ENCODE data around the gene GPR3. TPM values are rescaled to one million over a fixed set of nuclear protein-coding genes. Genes with fewer than 3 reads are reported as not detected.
"Not testable (repeated sequence)": the region's sequence is repeated elsewhere in the genome, so short reads cannot be mapped to it uniquely, and the experiment has no call there.

Gene GPR3
- total RNA-seq, 1 experiment from 2014 or later = 4.7 TPM

DNA sequence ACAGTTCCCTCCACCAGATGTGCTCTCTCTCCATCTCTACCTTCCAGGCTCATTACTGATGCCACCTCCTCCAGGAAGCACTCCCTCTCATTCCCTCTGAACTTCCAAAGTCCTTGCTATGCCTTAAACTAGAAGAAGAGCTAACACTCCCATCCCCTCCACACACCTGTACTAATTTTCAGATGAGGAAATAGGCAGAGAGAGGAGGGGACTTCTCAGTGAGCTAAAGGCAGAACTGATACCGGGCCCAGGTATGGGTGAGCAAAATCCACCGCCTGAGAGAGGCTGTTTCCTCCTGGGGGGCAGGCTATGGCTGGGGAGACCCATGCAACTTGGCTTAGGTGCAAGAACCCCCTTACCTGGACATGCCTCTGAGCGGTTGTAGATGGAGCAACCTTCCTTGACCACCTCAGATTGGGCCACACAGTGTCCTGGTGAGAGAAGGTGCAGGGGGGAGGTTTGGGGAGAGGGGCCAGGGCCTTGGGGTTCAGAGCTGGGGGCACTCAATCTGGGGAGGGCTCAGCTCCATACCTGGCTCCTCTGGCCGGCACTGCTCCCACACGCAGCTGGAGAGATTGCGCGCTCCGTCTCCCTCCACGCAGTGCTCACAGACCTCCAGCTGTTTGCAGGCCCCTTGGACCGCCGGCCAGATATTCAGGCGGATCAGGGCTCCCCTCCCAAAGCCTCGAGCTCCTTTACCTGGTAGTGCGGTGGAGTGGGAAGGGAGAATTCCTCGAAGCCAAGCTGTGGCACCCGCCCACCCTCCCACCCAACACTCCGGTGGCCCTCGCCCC is 10.3 kb upstream of the GPR3 start:
- Histone ChIP-seq H3K79me2 (ENCODE audit: low read length) (no peaks in the 10 kb centered on the region), H3K9ac (ENCODE audit: low read length) (no peak overlapping the region), H3K36me3 (ENCODE audit: low read depth, low read length) (no peaks in the 10 kb centered on the region), H3K27ac (ENCODE audit: low read length) (no peak overlapping the region), H3F3A (ENCODE audit: low read length, unreplicated experiment) (no peaks in the 10 kb centered on the region), H3K4me2 (ENCODE audit: low read length) (no peak overlapping the region), H2AFZ (ENCODE audit: low read length) (no peak overlapping the region), H3K4me1 (ENCODE audit: insufficient read depth, low read length) (no peaks in the 10 kb centered on the region), H3K9me2 (replicated peaks; ENCODE audit: low read length) (no peaks in the 10 kb centered on the region), H3K9me3 (ENCODE audit: low read length) (no peaks in the 10 kb centered on the region), H3K27me3 (ENCODE audit: low read length) (no peaks in the 10 kb centered on the region), H3K4me3 (ENCODE audit: low read length) (no peak overlapping the region), H4K20me1 (ENCODE audit: low read length) (no peaks in the 10 kb centered on the region)
- TF ChIP-seq EZH2phosphoT487 (IDR thresholded peaks at IDR 0.05; ENCODE audit: borderline replicate concordance, low read length) (no peak), EZH2 (IDR thresholded peaks at IDR 0.05; ENCODE audit: low read length, unreplicated experiment) (no peak)
- TF ChIP-seq, protein P1, sequence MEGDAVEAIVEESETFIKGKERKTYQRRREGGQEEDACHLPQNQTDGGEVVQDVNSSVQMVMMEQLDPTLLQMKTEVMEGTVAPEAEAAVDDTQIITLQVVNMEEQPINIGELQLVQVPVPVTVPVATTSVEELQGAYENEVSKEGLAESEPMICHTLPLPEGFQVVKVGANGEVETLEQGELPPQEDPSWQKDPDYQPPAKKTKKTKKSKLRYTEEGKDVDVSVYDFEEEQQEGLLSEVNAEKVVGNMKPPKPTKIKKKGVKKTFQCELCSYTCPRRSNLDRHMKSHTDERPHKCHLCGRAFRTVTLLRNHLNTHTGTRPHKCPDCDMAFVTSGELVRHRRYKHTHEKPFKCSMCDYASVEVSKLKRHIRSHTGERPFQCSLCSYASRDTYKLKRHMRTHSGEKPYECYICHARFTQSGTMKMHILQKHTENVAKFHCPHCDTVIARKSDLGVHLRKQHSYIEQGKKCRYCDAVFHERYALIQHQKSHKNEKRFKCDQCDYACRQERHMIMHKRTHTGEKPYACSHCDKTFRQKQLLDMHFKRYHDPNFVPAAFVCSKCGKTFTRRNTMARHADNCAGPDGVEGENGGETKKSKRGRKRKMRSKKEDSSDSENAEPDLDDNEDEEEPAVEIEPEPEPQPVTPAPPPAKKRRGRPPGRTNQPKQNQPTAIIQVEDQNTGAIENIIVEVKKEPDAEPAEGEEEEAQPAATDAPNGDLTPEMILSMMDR (conservative IDR thresholded peaks at IDR 0.05; ENCODE audit: low read depth, low read length) = no peak
- ATAC-seq (no peak), DNase-seq (no peak)
- intact Hi-C loops (cut with micrococcal nuclease) = no loop called here
- POLR2A ChIA-PET (ENCODE audit: unreplicated experiment) = no interaction called here
- CTCF ChIA-PET = no interaction called here
- BruUV-seq (replicated peaks) = no TSS peak

DNA sequence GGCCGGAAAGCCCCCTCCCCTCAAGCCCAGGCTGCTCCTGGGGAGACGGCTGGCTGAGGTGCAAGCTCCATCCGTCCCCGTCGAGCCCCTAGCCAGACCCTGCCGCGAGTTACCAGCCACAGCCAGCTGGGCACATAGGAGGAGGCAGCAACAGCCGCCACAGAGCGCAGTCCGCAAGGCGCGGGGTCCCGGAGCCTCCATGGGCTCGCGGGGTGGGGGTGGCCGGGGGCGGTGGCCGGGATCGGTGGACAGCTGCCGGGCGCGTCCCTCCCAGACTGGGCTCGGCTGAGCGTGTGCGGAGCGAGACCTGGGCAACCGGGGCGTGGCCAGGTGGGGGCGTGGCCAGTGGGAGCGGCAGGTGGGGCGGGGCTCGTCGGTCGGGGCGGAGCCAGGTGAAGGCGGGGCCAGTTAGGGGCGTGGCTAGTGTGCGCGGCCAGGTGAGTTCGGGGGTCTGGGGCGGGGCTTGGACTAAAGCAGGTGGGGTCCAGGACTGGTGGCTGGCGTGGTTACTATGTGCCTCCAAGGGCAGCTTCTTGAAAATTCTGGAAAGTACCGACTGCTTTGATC is 9.3 kb upstream of the GPR3 start, which contains the start of gene CD164L2:
CD164L2 (minus strand) TSS at position 295 of the 567 bp plus-strand sequence; CDS start at position 201, 94 bp downstream.
- H3K27me3 ChIP-seq (ENCODE audit: low read length) = no peaks in the 10 kb centered on the region
- no peak within 1 kb of the TSS for H3K9ac ChIP-seq (ENCODE audit: low read length)
- DNase-seq = peak; percentile 54
- BruUV-seq (replicated peaks) = no TSS peak
- CTCF ChIA-PET = no interaction called here
- no peaks in the 10 kb centered on the region for H3K9me3 ChIP-seq (ENCODE audit: low read length)
- POLR2A ChIA-PET (ENCODE audit: unreplicated experiment) = no interaction called here
- no peaks in the 10 kb centered on the region for H3F3A ChIP-seq (ENCODE audit: low read length, unreplicated experiment)
- no peak within 1 kb of the TSS for H2AFZ ChIP-seq (ENCODE audit: low read length)
- H3K79me2 ChIP-seq (ENCODE audit: low read length) = no peaks in the 10 kb centered on the region
- H3K4me1 ChIP-seq (ENCODE audit: insufficient read depth, low read length) = no peaks in the 10 kb centered on the region
- no peak for TF ChIP-seq EZH2phosphoT487 (IDR thresholded peaks at IDR 0.05; ENCODE audit: borderline replicate concordance, low read length)
- TF ChIP-seq, protein P1 (conservative IDR thresholded peaks at IDR 0.05; ENCODE audit: low read depth, low read length) = no peak
- no peak for TF ChIP-seq EZH2 (IDR thresholded peaks at IDR 0.05; ENCODE audit: low read length, unreplicated experiment)
- peak; percentile 75 for ATAC-seq
- intact Hi-C loops (cut with micrococcal nuclease) = no loop called here
- H3K36me3 ChIP-seq (ENCODE audit: low read depth, low read length) = no peaks in the 10 kb centered on the region
- no peaks in the 10 kb centered on the region for H4K20me1 ChIP-seq (ENCODE audit: low read length)
- H3K9me2 ChIP-seq (replicated peaks; ENCODE audit: low read length) = no peaks in the 10 kb centered on the region
- no peak within 1 kb of the TSS for H3K27ac ChIP-seq (ENCODE audit: low read length)
- peak within 1 kb of the TSS; percentile 50 for H3K4me3 ChIP-seq (ENCODE audit: low read length)
- H3K4me2 ChIP-seq (ENCODE audit: low read length) = peak within 1 kb of the TSS; percentile 60

DNA sequence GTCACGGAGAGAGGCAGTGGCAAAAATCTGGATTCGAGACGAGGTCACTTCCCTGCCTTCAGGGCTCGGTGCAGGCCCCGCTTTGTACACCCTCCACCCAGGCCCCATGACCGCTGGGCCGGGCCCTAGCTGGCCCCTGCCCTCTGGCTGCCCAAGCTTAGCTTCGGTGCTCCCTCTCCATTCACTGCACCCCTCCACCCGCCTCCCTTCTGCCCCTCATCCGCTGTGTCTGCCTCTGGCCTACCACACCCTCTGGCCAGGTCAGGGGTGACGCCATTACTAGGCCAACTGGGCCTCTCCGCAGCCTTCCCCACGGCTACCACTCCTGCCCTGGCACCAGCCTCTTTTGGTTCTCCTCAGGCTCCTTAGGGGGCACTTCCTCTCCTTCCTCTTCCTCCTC is 8.8 kb upstream of the GPR3 start:
- DNase-seq (no peak), ATAC-seq (no peak)
- ChIA-PET POLR2A (ENCODE audit: unreplicated experiment) (no interaction called here), CTCF (no interaction called here)
- TF ChIP-seq EZH2phosphoT487 (IDR thresholded peaks at IDR 0.05; ENCODE audit: borderline replicate concordance, low read length) (no peak), EZH2 (IDR thresholded peaks at IDR 0.05; ENCODE audit: low read length, unreplicated experiment) (no peak)
- TF ChIP-seq, protein P1 (conservative IDR thresholded peaks at IDR 0.05; ENCODE audit: low read depth, low read length) = no peak
- BruUV-seq (replicated peaks) = no TSS peak
- intact Hi-C loops (cut with micrococcal nuclease) = no loop called here
- H3K36me3 ChIP-seq (ENCODE audit: low read depth, low read length) = no peaks in the 10 kb centered on the region
- H3K4me1 ChIP-seq (ENCODE audit: insufficient read depth, low read length) = no peaks in the 10 kb centered on the region
- H3K9me2 ChIP-seq (replicated peaks; ENCODE audit: low read length) = no peaks in the 10 kb centered on the region
- H3F3A ChIP-seq (ENCODE audit: low read length, unreplicated experiment) = no peaks in the 10 kb centered on the region
- no peaks in the 10 kb centered on the region for H3K27me3 ChIP-seq (ENCODE audit: low read length)
- H3K4me2 ChIP-seq (ENCODE audit: low read length) = no peak overlapping the region
- H2AFZ ChIP-seq (ENCODE audit: low read length) = no peak overlapping the region
- no peak overlapping the region for H3K4me3 ChIP-seq (ENCODE audit: low read length)
- H4K20me1 ChIP-seq (ENCODE audit: low read length) = no peaks in the 10 kb centered on the region
- no peaks in the 10 kb centered on the region for H3K79me2 ChIP-seq (ENCODE audit: low read length)
- no peak overlapping the region for H3K27ac ChIP-seq (ENCODE audit: low read length)
- H3K9ac ChIP-seq (ENCODE audit: low read length) = no peak overlapping the region
- no peaks in the 10 kb centered on the region for H3K9me3 ChIP-seq (ENCODE audit: low read length)

DNA sequence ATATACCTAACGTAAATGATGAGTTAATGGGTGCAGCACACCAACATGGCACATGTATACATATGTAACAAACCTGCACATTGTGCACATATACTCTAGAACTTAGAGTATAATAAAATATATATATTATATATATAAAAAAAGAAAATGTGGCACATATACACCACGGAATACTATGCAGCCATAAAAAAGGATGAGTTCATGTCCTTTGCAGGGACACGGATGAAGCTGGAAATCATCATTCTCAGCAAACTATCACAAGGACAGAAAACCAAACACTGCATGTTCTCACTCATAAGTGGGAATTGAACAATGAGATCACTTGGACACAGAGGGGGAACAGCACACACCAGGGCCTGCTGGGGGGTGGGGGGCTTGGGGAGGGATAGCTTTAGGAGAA is 7.6 kb upstream of the GPR3 start:
- H3K36me3 ChIP-seq (ENCODE audit: low read depth, low read length); H3K27ac ChIP-seq (ENCODE audit: low read length); H3K79me2 ChIP-seq (ENCODE audit: low read length); ATAC-seq; H4K20me1 ChIP-seq (ENCODE audit: low read length); BruUV-seq (replicated peaks); H3K4me3 ChIP-seq (ENCODE audit: low read length); H3K9me3 ChIP-seq (ENCODE audit: low read length); H3K4me1 ChIP-seq (ENCODE audit: insufficient read depth, low read length); DNase-seq; H3F3A ChIP-seq (ENCODE audit: low read length, unreplicated experiment); H3K27me3 ChIP-seq (ENCODE audit: low read length); POLR2A ChIA-PET (ENCODE audit: unreplicated experiment); H3K9me2 ChIP-seq (replicated peaks; ENCODE audit: low read length); H3K9ac ChIP-seq (ENCODE audit: low read length); CTCF ChIA-PET; H3K4me2 ChIP-seq (ENCODE audit: low read length); H2AFZ ChIP-seq (ENCODE audit: low read length); intact Hi-C loops (cut with micrococcal nuclease): not testable (repeated sequence)

All from PC-3 (cell line).